NCI-H1092 (cell line): ENCODE measurements around the gene C19orf12.

Experiments
- DNase-seq: peaks from one replicate; lab custom pipeline; 2025; lab: John Stamatoyannopoulos, UW

The C19orf12 gene

DNA sequence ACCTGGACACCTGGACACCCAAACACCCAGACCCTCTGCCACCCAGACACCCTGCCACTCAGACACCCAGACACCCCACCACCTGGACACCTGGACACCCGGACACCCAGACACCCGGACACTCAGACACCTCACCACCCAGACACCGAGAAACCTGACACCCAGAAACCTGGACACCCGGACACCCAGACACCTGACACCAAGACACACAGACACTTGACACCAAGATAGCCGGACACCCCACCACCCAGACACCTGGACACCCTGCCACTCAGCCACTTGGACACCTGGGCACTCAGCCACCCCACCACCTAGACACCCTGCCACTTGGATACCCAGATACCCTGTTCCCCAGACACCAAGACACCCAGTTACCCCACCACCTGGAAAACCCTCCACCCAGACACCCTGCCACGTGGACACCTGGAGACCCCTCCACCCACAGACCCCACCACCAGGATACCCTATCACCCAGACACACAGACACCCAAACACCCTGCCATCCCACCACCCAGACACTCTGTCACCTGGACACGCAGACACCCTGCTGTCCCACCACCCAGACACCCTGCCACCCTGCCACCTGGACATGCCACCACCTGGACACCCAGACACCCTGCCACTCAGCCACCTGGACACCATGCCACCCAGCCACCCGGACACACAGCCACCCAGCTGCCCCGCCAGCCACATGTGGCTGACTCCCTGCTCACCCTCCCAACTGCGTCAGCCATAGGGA is 17.4 kb downstream of the C19orf12 start:
- no peak for DNase-seq

DNA sequence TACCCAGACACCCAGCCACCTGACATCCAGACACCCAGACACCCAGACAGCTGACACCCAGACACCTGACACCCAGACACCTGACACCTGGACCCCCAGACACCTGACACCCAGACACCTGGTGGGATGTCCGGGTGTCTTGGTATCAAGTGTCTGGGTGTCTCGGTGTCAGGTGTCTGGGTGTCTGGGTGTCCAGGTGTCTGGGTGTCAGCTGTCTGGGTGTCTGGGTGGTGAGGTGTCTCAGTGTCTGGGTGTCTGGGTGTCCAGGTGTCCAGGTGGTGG is 18.6 kb downstream of the C19orf12 start:
- no peak for DNase-seq

DNA sequence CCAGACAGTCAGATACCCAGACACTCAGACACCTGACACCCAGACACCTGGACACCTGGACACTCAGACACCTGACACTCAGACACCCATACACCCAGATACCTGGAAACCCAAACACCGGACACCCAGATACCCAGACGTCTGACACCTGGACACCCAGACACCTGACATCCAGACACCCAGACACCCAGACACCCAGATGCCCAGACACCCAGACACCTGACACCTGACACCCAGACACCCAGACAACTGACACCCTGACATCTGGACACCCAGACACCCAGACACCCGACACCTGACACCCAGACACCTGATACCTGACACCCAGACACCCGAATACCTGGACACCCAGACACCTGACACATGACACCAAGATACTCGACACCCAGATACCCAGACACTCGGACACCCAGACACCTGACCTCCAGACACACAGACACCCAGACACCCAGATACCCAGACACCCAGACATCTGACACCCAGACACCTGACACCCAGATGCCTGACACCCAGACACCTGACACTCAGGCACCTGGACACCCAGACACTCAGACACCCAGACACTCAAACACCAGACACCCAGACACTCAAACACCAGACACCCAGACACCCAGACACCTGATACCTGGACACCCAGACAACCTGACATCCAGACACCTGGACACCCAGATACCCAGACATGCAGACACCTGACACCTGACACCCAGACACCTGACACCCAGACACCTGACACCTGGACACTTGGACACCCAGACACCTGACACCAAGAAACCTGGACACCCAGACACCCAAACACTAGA is 19.1 kb downstream of the C19orf12 start:
- DNase-seq = no peak

DNA sequence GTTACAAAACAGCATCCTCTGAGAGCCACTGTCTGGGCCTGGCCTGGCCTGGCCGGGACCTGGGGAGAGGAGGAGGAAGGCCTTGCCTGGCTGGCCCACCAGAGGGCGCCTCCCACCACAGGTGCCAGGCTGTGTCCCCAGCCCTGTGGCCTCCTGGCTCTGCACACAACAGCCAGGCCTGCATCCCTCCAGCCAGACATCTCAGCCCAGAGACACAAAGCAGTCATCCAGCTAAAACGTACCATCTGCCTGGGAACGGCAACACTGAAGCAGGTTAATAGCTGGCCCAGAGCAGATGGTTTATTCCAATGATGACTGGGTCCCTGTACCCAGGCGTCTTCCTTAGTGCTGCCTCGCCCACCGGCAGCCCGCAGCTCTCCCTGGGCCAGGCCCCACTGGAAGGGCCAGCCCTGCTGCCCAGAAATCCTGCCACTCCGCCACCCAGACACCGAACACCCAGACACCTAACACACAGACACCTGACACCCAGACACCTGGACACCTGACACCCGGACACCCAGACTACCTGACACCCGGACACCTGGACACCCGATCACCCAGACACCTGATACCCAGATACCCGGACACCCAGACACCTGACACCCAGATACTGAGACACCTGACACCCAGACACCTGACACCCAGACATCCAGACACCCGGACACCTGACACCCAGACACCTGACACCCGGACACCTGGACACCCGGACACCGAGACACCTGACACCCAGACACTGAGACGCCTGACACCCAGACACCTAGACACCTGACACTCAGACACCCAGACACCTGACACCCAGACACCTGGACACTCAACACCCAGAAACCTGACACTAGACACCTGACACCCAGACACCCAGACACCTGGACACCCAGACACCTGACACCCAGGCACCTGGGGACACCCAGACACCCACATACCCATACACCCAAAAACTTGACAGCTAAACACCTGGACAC is 20.1 kb downstream of the C19orf12 start:
- peak; percentile 25 for DNase-seq

DNA sequence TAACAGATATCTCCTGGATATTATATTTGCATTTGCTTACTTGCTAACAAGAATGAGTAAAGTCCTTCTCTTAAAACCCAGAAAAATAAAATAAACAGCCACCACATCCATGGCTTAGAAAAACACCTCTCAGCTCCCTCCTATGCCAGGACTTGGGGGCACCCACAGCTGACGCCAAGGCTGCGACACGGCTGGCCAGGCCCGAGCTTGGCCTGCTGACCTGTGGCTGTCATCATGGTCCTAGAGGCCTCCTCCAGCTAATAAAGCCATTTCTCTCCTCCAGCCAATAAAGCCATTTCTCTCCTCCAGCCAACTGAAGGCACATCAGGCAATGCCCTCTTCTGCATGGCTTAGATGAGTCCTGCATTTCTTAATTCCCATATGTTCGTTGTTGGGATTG is 20.9 kb downstream of the C19orf12 start:
- no peak for DNase-seq

DNA sequence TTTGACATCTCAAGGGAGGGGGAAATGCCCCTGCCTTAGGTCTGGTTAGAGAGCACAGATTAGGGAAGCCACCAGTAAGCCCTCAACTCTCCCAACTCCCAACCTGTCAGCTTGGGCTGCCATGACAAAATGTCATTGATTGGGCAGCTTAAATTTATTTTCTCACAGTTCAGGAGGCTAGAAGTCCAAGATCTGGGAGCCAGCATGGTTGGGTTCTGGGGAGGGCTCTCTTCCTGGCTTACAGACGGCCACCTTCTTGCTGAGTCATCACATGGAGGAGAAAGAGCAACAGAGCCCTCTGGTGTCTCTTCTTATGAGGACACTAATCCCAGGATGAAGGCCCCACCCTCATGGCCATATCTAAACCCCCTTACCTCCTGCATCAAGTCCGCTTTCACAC is 24.2 kb downstream of the C19orf12 start:
- no peak for DNase-seq

DNA sequence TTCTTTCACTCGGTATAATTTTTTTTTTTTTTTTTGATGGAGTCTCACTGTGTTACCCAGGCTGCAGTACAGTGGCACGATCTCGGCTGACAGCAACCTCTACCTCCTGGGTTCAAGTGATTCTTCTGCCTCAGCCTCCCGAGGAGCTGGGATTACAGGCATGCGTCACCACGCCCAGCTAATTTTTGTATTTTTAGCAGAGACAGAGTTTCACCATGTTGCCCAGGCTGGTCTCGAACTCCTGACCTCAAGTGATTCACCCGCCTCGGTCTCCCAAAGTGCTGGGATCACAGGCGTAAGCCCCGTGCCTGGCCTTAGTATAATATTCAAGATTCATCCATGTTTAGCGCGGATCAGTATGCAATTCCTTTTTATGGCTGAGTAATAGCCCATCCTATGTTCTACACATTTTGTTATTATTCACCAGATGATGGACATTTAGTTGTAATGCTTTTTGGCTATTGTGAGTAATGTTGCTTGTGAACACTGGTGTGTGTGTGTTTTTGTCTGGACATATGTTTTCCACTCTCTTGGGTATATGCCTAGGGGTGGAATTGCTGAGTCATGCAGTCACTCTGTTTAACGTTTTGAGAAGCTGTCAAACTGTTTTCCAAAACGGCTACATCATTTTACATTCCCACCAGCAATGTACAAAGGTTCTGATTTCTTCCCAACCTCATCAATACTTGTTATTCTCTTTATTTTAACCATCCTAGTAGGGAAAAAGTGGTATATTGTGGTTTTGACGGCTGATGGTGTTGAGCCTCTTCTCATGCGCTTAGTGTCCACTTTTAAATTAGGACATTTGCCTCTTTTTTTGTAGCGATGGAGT is 26.9 kb downstream of the C19orf12 start:
- DNase-seq = no peak

DNA sequence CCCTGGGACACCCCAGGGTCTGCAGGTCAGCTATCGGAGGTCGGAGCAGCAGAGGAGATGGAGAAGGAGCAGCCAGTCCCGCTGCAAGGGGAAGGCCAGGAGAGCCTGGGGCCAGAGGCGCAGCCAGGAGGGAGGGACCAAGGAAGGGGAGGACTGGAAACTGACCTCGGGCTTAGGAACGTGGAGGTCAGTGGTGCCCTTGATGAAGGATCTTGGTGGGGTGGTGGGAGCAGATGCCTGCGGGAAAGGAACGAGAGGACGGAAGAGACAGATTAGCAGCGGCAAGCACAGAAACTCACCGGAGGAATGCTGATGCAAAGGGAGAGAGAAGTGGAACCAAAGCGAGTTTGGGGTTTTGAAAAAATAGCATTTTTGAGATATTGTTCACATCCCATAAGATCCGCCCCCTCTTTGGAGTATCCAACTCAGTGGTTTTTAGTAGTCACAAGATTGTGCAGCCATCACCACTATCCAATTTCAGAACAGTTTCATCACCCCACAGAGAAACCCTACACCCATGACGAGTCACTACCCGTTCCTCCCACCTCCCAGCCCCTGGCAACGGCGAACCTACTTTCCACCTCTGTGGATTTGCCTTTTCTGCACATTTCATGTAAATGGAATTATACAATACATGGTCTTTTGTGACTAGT is 27.7 kb downstream of the C19orf12 start:
- no peak for DNase-seq

DNA sequence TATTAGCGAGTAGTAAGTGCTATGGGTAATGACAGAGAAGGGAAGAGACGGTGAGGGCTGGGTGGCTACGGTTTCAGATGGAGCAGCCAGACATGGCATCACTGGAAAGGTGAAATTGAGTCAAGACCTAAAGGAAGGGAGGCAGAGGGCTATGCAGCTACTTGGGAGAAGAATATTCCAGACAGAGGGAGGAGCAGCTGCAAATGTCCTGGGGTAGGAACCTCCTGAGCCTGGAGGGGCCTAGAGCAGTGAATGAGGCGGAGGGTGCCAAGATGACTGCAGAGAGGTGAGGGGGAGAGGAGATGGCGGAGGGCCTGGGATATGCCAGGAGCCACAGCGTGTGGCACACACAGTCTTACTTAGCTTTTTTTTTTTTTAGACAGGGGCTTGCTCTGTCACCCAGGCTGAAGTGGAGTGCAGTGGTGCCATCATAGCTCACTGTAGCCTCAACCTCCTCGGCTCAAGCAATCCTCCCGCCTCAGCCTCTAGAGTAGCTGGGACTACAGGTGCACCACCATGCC is 28.7 kb downstream of the C19orf12 start:
- no peak for DNase-seq

DNA sequence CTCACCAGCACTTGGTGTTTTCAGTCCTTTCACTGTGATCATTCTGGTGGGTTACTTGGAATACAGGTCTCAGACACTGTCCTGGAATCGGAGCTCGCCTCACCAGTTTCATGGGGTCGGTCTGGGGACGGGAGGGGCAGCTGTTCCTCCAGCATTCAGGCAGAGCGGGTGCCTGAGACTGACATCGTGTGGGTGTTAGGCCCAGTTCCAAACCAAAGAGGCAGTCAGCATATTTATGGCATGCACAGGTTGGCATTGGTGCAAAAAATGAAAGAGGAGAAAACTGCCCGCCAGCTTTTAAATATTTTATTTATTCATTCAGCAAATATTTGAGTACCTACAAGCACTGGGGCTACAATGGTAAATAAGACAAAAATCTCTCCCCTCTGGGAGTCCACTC is 29.7 kb downstream of the C19orf12 start:
- no peak for DNase-seq

DNA sequence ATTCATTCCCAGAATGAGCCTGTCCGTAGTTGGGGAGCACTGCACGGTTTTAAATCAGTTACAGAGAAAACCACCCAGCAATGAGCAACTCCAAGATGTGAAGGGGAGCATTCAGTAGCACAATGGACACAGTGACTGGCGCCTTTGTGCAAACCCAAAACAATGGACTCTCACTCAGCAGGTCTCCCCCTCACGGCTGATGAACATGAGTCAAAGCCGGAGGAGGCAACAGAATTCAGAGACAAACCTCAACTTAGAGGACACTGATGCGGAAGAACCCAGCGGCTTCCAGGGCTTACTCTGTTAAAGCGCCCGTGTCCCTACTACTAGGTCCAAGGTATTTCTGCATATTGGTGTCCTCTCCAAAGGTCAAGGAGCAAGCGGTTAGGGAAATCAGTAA is 32.1 kb downstream of the C19orf12 start:
- DNase-seq = no peak

DNA sequence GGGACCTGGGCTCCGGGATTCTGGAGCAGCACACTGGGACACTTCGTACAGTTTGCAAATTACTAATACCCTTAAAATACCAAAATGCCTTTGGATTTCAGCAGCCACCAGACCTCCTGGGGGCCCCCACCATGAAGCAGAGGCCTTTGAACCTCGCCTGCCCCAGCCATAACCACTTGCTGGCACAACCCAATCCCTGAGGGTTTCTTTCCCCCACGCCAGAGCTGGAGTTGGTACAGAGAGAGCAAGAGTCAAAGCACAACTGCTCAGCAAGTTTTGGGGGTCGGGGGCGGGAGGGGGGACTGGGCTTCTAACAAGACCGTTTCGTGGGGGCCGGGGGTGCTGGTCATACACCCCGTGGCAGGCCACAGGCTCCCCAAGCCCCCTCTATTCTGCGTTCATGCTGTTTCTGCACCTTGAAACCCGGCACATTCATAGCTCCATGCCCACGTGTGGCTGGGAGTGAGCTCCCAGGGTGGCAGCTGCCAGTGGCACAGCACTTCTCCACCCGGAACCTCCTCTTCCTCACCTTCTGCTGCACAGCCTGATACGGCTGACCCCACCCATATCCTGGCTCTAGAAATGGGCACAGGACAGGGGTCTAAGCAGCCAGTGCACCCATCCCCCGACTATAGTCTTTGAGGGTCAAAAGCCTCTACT is 32.7 kb downstream of the C19orf12 start:
- DNase-seq = no peak

DNA sequence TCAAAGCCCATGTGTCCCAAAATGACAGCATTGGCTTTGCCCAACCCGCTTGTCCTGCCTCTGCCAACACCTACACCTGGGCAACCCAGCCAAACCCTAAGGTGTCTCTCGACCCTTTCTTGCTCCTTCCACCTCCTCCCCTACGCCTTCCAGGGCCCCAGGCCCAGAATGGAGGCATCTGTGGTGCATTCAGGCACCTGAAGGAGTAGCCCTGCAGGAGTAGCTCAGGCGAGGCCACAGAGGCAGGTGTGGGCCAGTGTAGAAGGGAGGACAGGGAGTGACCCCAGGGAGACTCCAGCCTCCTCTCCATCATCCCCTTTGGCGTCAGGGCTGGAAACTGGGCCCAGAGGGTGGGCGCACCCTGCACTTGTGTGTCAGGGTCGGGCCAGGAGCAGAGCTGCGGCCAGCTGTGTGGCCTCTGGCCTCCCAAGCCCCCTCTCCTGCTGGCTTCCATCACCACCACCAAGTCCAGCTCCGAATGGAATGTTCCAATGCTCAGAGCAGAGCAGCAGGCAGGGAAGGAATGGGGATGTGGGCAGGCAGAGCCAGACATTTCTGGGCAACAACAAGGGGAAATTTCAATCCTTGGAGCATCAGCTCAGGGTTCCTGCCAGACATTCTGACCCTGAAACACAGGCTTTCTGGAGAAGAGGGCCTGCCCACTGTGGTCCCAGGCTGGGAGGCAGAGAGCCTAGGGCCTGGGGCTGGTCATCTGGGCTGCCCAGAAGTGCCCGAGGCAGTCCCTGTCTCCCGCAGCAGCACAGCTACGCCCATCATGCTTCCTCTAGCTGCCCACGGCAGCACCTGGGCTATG is 33.4 kb downstream of the C19orf12 start:
- no peak for DNase-seq

DNA sequence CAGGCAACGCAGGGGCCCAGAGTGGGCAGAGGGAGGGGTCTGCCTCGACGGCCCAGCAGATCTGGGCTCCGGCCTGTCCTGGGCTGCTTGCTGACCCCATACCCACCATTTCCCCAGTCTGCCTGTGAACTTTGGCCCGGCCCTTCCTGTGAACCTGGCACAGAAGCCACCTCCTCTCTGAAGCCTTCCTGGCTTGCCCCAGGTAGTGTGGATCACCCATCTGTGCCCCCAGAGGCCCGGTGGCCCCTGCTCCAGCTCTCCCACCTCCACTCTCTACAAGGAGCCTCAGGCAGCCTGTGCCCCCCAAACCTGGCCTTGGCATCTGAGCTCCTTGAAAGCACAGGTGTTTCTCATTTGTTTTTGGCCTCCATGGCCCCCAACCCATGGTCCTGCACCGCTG is 34.1 kb downstream of the C19orf12 start:
- no peak for DNase-seq

DNA sequence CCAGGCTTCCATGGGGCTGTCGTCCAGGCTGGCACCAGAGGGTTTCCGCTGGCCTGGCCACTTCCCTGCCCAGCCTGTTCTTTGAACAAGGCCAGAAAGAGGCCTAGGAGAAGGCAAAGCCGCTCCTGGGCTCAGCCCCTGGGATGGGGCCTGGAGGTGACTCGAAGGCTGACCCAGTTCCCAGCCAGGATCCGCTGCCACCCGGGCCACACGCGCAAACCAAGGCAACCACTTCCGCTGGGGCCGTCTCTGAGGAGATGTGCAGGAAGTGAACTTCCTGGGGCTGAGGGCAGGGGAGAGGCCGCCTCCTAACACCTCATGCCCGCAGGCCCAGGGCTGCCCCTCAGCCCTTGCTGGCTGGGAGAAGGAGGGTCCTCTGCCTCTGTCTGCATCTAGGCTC is 34.6 kb downstream of the C19orf12 start:
- DNase-seq = no peak

DNA sequence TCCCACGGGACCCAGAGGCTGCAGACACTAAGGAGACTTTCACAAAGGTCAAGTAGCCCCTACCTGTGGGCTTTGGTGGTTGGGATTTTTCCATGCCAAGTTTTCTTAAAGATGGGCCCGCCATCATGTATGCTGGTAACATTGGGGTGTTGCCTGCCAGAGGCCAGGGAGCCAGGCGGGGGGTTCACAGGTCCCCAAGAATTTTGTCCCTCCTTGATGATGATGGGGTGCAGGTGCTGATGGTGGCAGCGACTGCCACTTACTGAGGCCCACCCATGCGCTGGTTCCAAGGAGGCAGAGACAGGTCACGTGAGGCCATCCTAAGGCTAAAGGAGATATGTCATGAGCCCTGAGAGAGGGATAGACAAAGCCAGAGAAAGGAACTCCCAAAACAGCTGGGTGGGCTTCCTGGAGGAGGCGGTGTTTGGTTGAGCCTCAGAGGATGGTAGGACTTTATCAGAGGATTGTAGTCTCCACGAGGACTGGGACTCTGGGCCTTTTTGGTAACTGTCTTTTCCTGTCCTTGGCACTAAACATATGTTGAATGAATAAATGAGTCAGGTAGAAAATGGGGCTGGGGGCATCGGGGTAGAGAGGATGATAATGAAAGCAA is 35.4 kb downstream of the C19orf12 start:
- DNase-seq = no peak

DNA sequence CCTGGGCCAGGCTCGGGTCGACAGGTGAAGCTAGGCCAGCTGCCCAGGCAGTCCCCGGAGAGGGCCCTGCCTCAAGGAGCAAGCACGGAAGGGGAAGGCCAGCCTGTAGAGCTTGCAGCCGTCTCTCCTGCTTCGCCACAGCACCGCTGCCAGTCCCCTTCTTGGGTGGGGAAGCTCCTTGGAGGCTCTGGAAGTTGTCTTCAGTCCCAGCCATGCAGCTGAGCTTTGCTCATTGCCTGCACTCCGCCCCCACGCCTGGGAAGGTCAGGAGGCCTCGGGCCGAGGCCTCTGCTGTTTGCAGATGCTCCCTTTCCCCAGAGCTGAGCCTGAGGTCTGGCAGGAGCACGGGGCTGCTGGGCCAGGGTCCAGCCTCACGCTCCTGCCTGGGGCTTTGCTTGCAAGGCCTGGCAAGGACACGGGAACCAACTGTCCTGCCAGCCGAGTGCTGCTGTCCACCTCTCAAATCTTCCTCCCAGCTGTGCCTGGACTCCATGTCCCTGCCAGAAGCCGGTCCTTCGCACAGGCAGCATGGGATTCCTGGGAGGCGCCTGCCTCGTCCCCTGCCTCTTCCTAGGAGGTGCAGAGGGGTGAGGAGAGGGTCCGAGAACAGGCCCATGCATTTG is 36.5 kb downstream of the C19orf12 start:
- no peak for DNase-seq

DNA sequence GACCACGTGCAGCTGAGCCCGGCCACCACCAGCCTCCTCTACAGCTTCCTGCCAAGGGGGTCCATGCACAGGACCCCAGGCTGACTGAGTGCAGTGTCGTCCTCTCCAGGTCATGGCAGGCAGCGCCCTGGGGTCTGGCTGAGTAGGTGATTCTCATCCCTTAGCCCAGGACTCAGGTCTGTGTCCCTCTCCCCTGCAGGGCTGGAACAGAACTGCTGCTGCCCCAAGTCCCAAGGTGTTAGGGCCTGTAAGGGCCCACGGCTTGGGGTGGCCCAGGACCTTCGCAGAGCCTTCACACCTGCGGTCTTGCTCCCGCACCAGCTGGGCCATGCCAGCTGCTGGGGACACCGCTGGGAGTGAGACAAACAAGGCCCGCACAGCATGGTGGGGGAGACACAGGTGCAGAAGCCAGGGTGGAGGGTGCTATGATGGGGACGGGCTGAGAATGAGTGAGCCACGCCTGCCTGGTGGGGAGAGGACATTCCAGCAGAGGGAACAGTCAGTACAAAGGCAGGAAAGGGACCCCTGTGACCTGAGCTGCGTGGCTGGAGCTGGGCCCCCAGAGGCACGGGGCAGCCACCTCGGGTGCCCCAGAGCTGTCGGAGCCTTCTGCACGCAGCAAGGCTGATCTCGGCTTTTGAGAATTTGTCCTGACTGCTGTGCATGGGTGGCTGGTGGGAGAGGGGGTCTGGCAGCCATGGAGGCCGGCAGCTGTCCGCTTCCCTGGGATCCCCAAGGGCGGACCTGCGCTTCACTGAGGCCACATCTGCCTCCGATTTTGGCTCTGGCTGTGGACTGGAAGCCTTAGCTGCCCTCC is 37.9 kb downstream of the C19orf12 start:
- DNase-seq = no peak
